ENCODE results near the gene MAP3K20. TPM values are rescaled to one million over a fixed set of nuclear protein-coding genes. Genes with fewer than 3 reads are reported as not detected.
"Not testable (repeated sequence)": the region's sequence is repeated elsewhere in the genome, so short reads cannot be mapped to it uniquely, and the experiment has no call there.

Gene MAP3K20
- total and polyA plus RNA-seq, 2 of the 4 experiments (the other 2 are of a cell fraction) = 27.5 to 84.4 TPM

DNA sequence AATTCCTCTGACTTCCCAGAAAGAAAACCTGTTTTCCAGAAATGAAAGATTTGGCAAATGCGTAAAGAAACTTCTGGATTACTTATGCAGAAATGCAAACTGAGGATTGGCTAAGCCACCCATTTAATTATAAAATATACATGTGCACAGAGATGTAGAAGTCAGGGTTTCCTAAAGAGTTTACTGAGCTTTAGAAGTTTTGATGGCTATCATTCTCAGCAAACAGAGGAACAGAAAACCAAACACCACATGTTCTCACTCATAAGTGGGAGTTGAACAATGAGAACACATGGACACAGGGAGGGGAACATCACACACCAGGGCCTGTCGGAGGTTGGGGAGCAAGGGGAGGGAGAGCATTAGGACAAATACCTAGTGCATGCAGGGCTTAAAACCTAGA, 37.4 kb upstream of the MAP3K20 start:
- H2BK15ac ChIP-seq (ENCODE audit: low read depth, low read length); H3K9ac ChIP-seq (ENCODE audit: low read depth, low read length); H3K4ac ChIP-seq (ENCODE audit: low read depth, low read length); H4K8ac ChIP-seq (ENCODE audit: low read depth in 2 of 2, low read length in 2 of 2); H3K9me1 ChIP-seq (ENCODE audit: insufficient read depth, low read length); H4K20me1 ChIP-seq (ENCODE audit: insufficient read depth, low read length); H2BK120ac ChIP-seq (ENCODE audit: low read depth, low read length); H2AK9ac ChIP-seq (replicated peaks; ENCODE audit: low read depth, low read length, poor library complexity); H3K4me2 ChIP-seq (ENCODE audit: low read depth, low read length); H3K36me3 ChIP-seq (ENCODE audit: control insufficient read depth, insufficient read depth, low read length); H2AK5ac ChIP-seq (ENCODE audit: low read depth, low read length); BruUV-seq (replicated peaks); H3K9me3 ChIP-seq (ENCODE audit: control insufficient read depth, insufficient read depth, low read length); H3K27me3 ChIP-seq (ENCODE audit: control insufficient read depth, insufficient read depth, low read length); H2AFZ ChIP-seq (replicated peaks; ENCODE audit: low read length, poor library complexity); H2BK5ac ChIP-seq (ENCODE audit: low read depth, low read length, poor library complexity, severe bottlenecking); H3K4me3 ChIP-seq (ENCODE audit: insufficient read depth, low read depth, low read length); intact Hi-C loops (cut with micrococcal nuclease); H3K18ac ChIP-seq (ENCODE audit: low read depth, low read length); H3K56ac ChIP-seq (ENCODE audit: extremely low read depth, insufficient read depth, low read length); H3K23ac ChIP-seq (ENCODE audit: low read depth, low read length); H3K79me1 ChIP-seq (ENCODE audit: low read depth in 1 of 2, low read length in 2 of 2); DNase-seq; H4K5ac ChIP-seq (ENCODE audit: low read depth, low read length); H3K14ac ChIP-seq (replicated peaks; ENCODE audit: low read depth, low read length); ATAC-seq (ENCODE audit: low read depth); H4K91ac ChIP-seq (ENCODE audit: insufficient read depth, low read depth, low read length); POLR2A ChIA-PET (ENCODE audit: unreplicated experiment); H2BK20ac ChIP-seq (ENCODE audit: low read depth, low read length); H3K27ac ChIP-seq (ENCODE audit: insufficient read depth, low read length); H3K4me1 ChIP-seq (ENCODE audit: control insufficient read depth, insufficient read depth, low read length); dilution Hi-C loops (cut with HindIII; ENCODE audit: low sequenced_read_pairs, unreplicated experiment): not testable (repeated sequence)
- CTCF ChIA-PET = interaction anchor here (0.6 to 1.0 kb wide), 2 partner anchors 172 to 188 kb away, joined by 3 to 6 read pairs; no protein-coding TSS in a partner anchor
- in situ Hi-C loops (cut with MboI; ENCODE audit: low sequenced_read_pairs) = loop anchor here (25.0 kb wide), 1 partner anchor 324 kb away; the partner anchor contains the start of gene CDCA7
- no CpG with 5 or more reads among the region's 2 CpGs for WGBS, 2 experiments (ENCODE audit: extremely low coverage in 2 of 2, insufficient read length in 1 of 2)
